GM18858 (cell line): ENCODE results near the gene CMTM4.
"Not testable (repeated sequence)": the region's sequence is repeated elsewhere in the genome, so short reads cannot be mapped to it uniquely, and the experiment has no call there.

Experiments used
- ATAC-seq: cut with Tn5 transposase; IDR thresholded peaks from one replicate; pipeline ENCODE4 v1.9.1; 2021; ENCODE audit not compliant: unreplicated experiment

The CMTM4 gene

GRCh38 chr16:66569131-66569530 lies 127.4 kb downstream of the CMTM4 start:
- ATAC-seq = no peak

GRCh38 chr16:66568355-66568754 lies 128.2 kb downstream of the CMTM4 start:
- ATAC-seq = no peak

- not testable (repeated sequence) for ATAC-seq
Observed at GRCh38 chr16:66567270-66567669, 129.3 kb downstream of the CMTM4 start.

- no peak for ATAC-seq
Observed at GRCh38 chr16:66566051-66566901, 130.3 kb downstream of the CMTM4 start, which contains the start of gene CMTM1. CMTM1 (plus strand) TSS chr16:66566439; CDS start chr16:66566514, 75 bp downstream.
